GM21737 (cell line): ENCODE data around the gene TDG.

ENCODE experiments used
- ATAC-seq: cut with Tn5 transposase; IDR thresholded peaks from one replicate; pipeline ENCODE4 v1.9.1; 2021; ENCODE audit warnings: mild to moderate bottlenecking, moderate library complexity; ENCODE audit not compliant: unreplicated experiment

Gene TDG

DNA sequence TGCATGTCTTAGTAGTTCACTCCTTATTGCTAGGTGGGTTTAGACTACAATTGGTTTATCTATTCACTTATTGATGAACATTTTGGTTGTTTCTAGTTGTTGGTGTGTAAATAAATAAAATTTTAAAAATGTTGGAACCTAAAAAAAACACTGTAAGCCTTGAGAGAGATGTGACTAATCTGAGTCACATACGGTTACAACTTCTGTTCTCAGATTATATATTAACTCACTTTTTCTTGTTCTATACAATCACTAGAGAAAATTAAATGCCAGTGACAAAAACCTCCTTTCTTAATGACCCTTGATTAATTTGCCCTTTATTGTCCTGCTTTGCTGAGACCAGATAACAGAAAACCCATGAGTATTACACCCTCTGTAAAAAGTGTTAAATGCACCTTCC lies 7.1 kb upstream of the TDG start:
- ATAC-seq, result no peak

DNA sequence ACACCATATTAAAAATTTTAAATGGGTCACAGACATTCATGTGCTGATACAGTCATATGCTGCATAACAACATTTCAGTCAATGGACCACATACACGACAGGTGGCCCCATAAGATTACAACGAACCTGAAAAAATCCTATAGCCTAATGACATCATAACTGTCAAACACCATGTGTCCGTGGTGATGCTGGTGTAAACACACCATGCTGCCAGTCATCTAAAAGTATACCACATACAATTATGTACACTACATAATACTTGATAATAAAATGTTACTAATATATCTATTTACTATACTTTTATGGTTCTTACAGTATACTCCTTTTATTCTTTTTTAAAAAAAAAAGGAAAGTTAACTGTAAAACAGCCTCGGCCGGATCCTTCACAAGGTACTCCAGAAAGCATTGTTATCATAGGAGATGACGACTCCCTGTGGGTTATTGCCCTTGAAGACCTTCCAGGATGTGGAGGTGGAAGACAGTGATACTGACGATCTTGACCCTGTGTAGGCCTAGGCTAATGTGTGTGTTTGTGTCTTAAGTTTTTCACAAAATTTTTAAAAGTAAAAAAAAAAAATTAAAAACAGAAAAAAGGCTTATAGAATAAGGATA lies 5.0 kb upstream of the TDG start:
- ATAC-seq, result no peak

DNA sequence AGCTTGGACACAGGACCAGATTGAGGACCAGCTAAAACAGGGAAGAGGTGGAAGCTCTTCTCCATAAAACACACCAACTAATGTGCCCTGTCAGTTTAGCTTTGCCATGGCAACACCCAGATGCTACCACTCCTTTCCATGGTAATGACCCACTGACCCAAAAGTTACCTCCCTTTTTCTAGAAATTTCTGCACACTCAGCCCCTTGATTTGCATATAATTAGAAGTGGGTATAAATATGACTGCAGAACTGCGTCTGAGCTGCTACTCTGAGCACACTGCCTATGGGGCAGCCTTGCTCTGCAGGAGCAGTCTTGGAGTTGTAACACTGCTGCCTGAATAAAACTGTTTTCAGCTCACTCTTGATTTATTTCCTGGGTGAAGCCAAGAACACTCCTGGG lies 3.2 kb upstream of the TDG start:
- ATAC-seq, result no peak

DNA sequence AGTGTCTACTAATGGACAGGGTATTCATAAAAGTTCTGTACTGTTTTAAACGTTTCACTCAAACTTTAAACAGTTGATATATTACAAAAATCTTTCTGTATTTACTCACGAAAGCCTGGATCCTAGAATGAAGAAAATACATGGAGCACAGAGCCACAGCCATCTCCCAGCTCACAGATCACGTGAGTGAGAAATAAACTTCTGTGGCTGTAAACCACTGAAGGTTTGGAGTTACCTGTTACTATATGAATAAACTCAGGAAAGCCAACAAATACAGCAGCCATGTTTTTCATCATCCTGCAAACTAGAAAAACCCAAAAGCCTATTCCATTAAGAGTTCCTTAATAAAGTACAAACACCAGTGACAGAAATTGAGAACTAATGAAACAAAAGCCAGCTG lies 867 bp upstream of the TDG start:
- no peak for ATAC-seq

DNA sequence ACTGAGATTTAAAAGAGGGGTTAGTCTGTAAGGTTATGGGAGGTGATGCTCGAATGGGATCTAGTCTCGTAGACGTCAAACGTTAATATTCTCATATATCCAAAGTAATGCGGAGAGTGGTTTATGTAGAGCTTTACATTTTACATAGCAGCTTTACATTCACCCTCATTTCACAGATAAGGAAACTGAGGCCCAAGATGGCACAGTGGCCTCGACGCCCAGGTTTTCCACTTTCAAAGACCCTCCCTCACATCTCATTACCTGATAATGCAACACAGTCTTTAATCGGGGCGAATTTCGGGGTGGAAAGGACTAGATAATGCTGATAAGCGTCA lies 450 bp upstream of the TDG start:
- no peak for ATAC-seq

DNA sequence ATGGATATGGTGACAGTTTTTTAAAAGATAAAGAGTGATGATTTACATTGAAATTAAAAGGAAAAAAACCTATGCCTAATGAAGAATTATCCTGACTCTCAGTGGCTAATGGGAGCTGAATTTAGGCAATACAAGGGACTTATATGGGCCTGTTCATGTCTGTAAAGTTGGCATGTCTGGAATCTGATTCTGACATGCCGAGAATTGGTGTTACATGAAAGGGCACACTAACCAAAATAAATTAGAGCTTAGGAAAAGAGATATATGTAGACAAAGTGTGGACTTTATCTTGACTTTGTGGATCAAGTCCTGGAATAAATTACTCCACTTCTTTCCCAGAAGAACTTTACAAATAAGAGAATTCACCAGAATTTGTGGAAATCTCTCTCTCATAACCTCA lies 1.1 kb downstream of the TDG start:
- ATAC-seq, result no peak

DNA sequence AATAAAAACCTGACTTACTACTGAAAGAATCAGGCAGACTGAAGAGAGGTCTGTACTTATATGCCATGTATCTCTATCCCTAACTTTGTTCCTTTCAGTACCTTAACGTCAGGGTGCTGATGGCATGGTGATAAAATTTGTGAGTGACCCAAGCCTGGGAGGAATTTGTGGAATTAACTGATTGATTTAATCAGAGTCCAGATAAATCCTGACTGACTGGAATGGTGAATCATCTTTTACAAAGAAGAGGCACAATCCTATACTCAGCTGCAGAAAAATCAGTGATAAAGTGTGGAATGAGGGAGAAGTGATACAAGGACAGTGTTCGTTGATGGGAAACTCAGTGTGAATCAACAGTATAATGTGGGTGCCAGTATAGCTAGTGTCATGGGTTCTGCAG lies 3.7 kb downstream of the TDG start:
- ATAC-seq, result no peak

DNA sequence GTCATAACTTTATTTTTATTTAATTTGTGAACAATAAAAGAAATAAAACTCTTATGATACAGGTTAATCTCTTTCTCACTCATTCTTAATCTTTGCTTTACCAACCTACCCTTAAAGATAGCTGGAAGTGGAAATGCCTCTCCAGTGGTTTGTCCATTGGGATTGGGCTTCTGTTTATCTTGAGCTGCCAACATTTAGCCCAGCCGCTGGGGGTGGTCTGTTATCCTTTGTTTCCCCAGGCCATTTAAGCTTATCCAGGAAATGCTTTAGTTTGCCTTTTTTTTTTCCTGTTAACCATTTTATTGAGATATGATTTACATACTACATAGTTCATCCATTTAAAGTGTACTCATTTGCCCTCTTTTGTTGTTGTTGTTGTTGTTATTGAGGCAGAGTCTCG lies 8.2 kb downstream of the TDG start:
- ATAC-seq, result no peak

DNA sequence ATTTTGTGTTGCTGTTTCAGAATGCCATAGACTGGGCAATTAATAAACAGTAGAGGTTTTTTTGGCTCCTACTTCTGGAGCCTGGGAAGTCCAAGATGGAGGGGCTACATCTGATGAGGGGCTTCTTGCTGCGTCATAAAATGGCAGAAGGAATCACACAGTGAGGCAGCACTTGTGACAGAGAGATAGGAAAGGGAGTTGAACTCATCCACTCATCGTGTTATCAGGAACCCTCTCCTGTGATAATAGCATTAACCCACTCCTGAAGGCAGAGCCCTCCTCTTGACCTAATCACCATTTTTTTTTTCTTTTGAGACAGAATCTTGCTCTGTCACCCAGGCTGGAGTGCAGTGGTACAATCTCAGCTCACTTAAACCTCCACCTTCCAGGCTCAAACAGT lies 9.7 kb downstream of the TDG start:
- ATAC-seq, result no peak

DNA sequence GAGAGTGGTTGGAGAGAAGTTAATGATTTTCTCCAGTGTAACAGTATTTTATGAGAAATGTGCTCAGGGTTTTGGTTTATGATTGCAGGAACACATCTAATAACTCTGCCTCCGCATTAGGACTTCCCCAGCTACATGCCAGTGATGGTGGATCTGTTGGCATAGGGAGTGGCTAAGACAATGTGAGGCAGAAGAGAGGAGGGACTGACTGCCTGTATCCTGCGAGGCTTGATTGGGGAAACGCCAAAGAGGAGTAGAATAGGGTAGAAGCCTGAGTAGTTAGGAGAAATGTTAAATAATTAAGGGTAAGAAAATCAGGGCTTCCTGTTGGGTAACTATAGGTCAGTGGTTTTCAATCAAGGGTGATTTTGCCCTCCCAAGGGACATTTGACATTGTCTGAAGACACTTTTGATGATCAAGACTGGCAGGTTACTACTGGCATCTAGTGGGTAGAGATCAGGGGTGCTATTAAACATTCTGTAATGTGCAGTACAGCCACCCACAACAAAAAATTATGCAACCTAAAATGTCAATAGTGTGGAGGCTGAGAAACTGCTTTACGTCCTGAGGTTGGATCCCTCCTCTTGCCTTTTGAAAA lies 12.8 kb downstream of the TDG start:
- ATAC-seq, result no peak

DNA sequence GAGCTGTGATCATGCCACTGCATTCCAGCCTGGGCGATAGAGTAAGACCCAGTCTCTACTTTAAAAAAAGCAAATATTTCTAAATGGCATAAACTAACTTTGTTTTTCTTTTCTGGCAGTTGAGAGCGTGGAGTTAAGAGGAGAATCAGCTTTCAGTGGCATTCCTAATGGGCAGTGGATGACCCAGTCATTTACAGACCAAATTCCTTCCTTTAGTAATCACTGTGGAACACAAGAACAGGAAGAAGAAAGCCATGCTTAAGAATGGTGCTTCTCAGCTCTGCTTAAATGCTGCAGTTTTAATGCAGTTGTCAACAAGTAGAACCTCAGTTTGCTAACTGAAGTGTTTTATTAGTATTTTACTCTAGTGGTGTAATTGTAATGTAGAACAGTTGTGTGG lies 21.2 kb downstream of the TDG start:
- no peak for ATAC-seq

DNA sequence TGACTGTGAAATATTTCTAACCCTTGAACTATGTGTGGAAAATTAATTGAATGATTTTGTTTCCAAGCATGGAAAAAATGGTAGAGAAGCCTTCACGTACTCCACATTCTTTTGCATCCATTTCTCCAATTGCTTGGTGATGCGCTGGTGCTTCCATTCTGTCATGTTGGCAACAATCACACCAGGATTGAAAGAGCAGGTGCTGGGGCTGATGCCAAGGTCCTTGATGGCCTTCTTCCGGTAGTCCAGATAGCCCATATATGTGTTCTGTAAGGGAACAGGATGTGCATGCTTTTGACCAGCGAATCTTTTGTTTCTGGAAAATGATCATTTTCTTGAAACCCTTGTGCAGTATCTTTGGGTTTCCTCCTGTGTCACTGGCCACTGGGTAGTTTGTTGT lies 28.6 kb downstream of the TDG start:
- no peak for ATAC-seq

DNA sequence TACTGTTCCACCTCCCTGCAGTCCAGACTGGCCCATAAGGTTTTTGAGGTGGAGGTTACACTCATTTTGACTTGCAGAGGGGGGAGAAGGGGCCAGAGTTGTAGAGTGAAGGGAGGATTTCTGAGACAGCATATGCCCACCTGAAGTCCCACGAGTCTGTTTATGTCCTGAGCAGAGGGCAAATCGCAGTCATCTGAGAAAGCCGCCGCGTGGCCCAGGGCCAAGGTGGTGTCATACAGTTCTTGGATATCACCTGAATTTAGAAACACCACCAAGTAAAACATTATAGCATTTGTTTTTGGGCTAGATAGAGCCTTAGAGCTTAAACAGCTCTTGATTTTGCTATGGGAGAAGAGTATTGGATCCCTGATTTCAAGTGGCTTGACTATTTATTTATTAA lies 30.9 kb downstream of the TDG start:
- ATAC-seq, result no peak

DNA sequence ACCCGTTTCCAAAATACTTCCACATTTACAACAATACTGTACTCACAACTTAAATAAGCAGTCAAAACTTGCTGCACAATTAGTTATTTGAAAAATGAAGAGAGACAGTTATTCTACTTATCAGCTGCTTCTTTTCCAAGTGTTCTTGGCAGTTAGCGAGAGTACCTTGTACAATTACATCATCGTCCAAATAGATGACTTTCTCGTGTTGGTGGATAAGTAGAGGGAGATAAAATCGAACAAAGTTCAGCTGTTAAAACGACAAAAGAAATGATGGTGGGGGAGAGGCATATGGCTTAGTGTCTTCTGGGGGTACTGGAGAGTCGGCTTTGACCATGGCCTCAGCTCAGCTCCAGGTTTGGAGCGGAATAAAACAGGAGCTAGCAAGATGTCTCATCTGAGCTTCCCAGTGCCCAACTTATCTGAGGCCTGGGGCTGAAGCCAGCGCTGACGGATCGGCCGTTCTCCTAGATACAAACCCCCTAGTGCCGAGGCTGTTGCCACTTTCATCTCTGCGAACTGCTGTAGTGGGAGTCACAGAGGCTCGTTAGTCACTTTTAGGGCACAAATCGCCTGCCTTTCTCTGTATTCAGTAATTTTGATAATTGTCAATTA lies 31.7 kb downstream of the TDG start:
- ATAC-seq, result no peak

DNA sequence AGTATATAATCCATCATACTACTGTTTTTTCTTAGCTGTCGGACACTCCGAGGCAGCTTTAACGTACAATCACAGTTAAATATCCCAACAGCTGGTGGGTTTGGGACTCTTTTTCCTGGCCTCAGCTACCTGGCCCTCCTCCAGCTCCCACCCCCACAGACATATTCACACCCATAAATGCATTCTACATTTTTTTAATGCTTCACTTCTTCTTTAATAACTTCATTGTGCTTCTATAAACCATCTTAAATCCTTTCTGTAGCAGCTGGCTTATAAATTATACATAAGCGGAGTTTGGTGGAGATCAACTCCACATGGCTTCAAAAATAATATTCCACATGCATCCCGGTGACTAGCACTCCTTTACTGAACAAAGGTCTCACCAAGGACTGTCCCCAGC lies 33.3 kb downstream of the TDG start:
- no peak for ATAC-seq

DNA sequence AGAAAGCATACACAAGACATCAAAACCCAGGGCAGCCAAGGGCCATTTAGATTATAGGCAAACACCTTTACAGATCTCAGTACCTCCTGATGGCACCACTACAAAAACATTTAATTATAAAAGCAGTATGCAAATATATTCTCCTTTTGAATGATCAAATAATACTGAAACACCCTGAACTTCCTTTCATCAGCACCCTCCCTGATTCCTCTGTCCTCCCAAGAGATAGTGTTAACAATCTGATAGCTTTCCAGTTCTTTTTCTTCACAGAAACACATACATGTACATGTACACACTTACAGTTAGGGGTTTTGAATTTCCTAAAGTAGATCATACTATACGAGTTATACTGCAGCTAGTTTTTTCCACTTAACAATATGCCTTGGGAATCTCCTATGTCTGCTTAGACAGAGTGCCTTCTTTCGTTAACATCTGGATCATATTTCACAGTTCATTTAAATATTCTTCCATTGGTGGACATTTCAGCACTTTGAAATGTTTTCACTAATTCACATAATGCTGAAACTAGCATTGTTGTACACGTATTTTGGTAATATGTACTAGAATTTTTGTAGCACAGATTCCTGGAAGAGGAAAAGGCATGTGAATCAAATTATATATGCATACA lies 35.2 kb downstream of the TDG start:
- no peak for ATAC-seq

DNA sequence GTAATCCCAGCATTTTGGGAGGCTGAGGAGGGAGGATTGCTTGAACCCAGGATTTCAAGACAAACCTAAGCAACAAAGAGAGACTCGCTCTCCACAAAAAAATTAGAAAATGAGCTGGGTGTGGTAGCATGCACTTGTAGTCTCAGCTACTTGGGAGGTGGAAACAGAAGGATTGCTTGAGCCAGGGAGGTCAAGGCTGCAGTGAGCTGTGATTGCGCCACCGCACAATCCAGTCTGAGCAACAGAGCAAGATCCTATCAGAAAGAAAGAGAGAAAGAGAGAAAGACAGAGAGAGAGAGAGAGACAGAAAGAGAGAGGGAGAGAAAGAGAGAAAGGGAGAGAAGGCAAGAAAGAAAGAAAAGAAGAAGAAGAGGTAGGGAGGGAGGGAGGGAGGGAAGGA lies 37.0 kb downstream of the TDG start:
- no peak for ATAC-seq

DNA sequence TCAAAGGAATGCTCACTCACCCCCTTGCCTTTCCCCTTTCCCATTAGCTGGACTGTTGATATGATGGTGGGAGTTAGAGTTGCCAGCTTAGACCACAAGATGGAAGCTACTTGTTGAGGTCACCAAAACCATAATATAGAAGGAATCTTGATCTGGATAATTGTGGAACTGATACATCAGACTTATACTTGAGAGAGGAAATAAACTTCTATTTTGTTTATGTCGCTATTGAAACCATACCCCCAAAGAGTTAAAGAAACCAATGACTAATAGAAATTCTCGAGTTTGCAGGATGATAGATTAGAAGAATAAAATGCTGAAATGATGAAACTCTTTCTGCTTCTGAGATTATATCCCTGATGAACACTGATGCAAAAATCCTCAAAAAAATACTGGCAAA lies 37.9 kb downstream of the TDG start:
- ATAC-seq, result no peak

DNA sequence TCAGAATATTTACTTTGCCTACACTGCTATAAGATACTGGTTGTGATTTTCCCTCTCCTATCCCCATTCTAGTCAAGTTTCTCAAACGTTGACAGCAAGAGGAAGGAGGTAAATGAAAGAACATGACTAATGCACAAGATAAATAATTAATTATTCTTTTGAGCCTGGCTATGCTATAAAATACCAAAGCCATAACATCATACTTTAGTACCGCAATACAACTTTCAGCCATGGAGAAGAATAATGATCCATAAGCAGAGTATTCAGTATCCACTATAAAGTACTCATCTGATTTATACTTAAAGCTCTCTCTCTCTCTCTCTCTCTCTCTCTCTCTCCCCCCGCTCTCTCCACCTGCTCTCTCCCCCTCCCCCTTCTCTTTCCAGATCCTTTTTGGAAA lies 41.3 kb downstream of the TDG start:
- ATAC-seq, result no peak

DNA sequence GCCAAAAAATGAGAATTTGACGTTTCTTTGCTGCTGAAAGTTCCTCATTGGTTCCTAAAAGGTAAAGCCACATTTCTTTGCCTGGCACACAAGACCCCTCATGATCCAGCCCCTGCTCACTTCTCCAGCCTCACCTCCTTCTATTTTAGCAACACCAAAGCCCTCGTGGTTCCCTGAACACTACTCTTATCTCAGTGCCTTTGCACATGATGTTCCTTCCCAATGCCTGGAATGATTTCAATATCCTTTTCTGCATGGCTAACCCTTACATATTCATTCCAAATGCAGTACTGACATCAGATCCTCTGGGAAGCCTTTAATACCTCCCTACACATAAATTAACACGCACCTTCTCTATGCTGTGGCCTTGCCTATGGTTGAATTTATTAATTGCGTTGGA lies 44.4 kb downstream of the TDG start:
- no peak for ATAC-seq

DNA sequence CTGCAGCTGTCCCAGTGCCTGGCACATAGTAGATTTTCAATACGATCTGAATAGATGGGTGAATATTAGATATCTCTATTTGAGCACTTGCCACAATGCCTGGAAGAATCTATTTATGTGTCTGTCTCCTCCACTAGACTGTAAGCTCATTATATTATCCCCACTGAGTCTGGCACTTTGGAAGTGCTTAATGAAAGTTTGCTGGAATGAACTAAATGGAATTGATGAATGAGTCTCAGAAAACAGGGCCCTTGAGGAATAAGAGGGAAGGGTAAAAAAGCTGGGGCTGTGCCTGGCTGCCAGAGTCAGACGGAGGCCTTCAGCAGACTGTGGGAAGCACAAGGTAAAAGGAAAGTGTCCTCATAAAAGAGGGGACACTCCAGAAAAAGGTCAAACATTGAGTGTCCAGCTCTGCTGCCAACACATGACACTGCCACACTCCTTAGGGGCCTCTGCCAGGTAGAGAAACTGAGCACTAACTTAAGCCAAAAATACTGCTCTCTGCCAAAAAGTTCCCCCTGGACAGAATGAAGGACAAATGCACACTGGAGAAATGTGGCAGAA lies 45.0 kb downstream of the TDG start:
- ATAC-seq, result no peak

DNA sequence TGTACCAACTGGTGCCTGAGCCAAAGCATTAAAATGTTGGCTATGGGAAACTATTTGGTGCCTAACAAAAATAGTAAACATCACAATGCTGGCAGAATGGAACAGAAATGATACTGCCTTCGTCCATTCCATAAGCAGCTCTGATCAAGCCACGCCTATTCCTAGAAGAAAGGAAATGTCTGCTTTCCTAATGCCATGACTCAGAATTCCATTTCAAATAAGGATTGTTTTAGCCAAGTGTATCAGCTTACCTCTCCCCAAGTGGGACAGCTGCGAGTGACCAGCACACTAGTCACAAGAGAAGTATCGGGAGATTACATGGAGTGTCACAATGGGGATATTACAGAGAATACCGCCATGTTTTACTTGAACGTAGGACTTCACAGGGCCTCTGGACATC lies 45.6 kb downstream of the TDG start:
- no peak for ATAC-seq
